Esophagus muscularis mucosa (tissue), 4 donors: Measurements from ENCODE around the gene SREBF2. TPM values are rescaled to one million over a fixed set of nuclear protein-coding genes. Genes with fewer than 3 reads are reported as not detected.

Experiments used
- DNase-seq: peaks from one replicate; pipeline ENCODE4 v3.0.0-alpha.2; 2017; ENCODE audit errors: extremely low spot score
- H3K27ac ChIP-seq, 4 donors: fragments of 200-600 bp; sonication (generic); replicated peaks in 1 of 4; 1 replicate in 3 of 4; 2 replicates in 1 of 4; pipeline ENCODE4 v1.5.1; 2016 to 2019; ENCODE audit warnings: mild to moderate bottlenecking in 1 of 4
- H3K27me3 ChIP-seq, 4 donors: fragments of 200-600 bp; sonication (generic); one replicate each; pipeline versions ENCODE4 v1.5.1 to v1.6.0; 2016 to 2019
- H3K36me3 ChIP-seq, 4 donors: fragments of 200-600 bp; sonication (generic); one replicate each; pipeline ENCODE4 v1.5.1; 2016 to 2019
- H3K4me1 ChIP-seq, 4 donors: fragments of 200-600 bp; sonication (generic); one replicate each; pipeline ENCODE4 v1.5.1; 2016 to 2019
- H3K4me3 ChIP-seq, 4 donors: fragments of 200-600 bp; sonication (generic); 1 replicate in 2 of 4; 2 replicates in 2 of 4; pipeline ENCODE4 v1.5.1; 2016 to 2019; ENCODE audit warnings: mild to moderate bottlenecking in 4 of 4, moderate library complexity in 1 of 4
- H3K9me3 ChIP-seq, 4 donors: fragments of 200-600 bp; sonication (generic); 1 replicate in 3 of 4; 2 replicates in 1 of 4; pipeline ENCODE4 v1.5.1; 2016 to 2019
- CTCF ChIP-seq, 3 experiments: fragments of 200-600 bp in 2 of 3; fragments of 450-650 bp in 1 of 3; sonication (generic) in 2 of 3; IDR thresholded peaks; one replicate each; pipeline ENCODE4 v1.5.1; 2017 to 2019; ENCODE audit warnings: antibody characterized with exemption in 3 of 3, mild to moderate bottlenecking in 2 of 3, moderate library complexity in 1 of 3
- EP300 ChIP-seq: sonication (generic); formaldehyde crosslinking; IDR thresholded peaks from one replicate; pipeline ENCODE4 v1.6.1; 2017; ENCODE audit warnings: antibody characterized with exemption
- POLR2A ChIP-seq: fragments of 450-650 bp; IDR thresholded peaks from one replicate; pipeline ENCODE4 v1.6.1; 2017; ENCODE audit warnings: antibody characterized with exemption, moderate library complexity, mild to moderate bottlenecking, low read depth
- POLR2AphosphoS5 ChIP-seq, 2 donors: sonication (generic); formaldehyde crosslinking; IDR thresholded peaks; one replicate each; pipeline ENCODE4 v1.6.1; 2017; ENCODE audit warnings: antibody characterized with exemption in 2 of 2
- WGBS: methylation state at CpG from one replicate; pipeline ENCODE4 v1.1.5; 2018; 5-methylcytosine and 5-hydroxymethylcytosine counted together
- intact Hi-C: fragments of 100-400 bp; cut with DNase I; formaldehyde crosslinking; loops from one replicate; pipeline ENCODE4 v1.15.1; 2023
- total RNA-seq, 4 donors: library from RNA; depleted of rRNA; stranded (reverse); fragments of >200 nt; gene quantifications; one replicate each; pipeline versions ENCODE4 v1.1.0 to v1.2.1, GENCODE V29; 2016

SREBF2 gene
- total RNA-seq, 4 donors from 2014 or later, result 56.4 to 97.7 (median 57.2) TPM

DNA sequence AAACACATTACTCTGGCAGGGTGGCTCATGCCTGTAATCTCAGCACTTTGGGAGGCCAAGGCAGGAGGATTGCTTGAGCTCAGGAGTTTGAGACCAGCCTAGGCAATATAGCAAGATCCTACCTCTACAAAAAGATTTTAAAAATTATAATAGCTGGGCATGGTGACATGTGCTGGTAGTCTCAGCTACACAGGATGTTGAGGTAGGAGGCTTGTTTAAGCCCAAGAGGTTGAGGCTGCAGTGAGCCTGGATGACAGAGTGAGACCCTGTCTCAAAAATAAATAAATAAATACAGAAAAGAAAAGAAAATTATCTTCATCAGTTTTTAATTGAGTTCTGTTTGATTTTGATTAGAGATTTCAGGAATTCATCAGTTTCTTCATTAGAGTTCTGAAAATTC, 27.3 kb upstream of the SREBF2 start:
- no peaks in the 10 kb centered on the region for H3K27me3 ChIP-seq
- TF ChIP-seq POLR2A (no peak), CTCF (IDR thresholded peaks at IDR 0.05) (no peak), POLR2AphosphoS5 (IDR thresholded peaks at IDR 0.05) (no peak), EP300 (no peak)
- no peaks in the 10 kb centered on the region for H3K9me3 ChIP-seq
- peaks cover 0 to 17% (median 15%) of the 10 kb centered on the region in 4 donors for H3K36me3 ChIP-seq
- no peak overlapping the region for H3K4me3 ChIP-seq
- no peak for DNase-seq
- H3K27ac ChIP-seq, result no peak overlapping the region
- intact Hi-C loops, result no loop called here
- peaks cover 9 to 14% (median 12%) of the 10 kb centered on the region in 4 donors for H3K4me1 ChIP-seq

- no peak overlapping the region for H3K4me3 ChIP-seq
- peaks cover 3 to 42% (median 29%) of the 10 kb centered on the region in 4 donors for H3K36me3 ChIP-seq
- H3K27ac ChIP-seq, result no peak overlapping the region
- TF ChIP-seq CTCF (IDR thresholded peaks at IDR 0.05) (no peak), EP300 (no peak), POLR2A (no peak), POLR2AphosphoS5 (IDR thresholded peaks at IDR 0.05) (no peak)
- no peaks in the 10 kb centered on the region for H3K27me3 ChIP-seq
- WGBS, result 85% methylated on average over 6 of the region's 6 CpGs
- H3K9me3 ChIP-seq, result no peaks in the 10 kb centered on the region
- no peak for DNase-seq
- H3K4me1 ChIP-seq, result no peaks in the 10 kb centered on the region
- intact Hi-C loops, result no loop called here
Observed at GRCh38 chr22:41808400-41808799, 24.5 kb upstream of the SREBF2 start.

DNA sequence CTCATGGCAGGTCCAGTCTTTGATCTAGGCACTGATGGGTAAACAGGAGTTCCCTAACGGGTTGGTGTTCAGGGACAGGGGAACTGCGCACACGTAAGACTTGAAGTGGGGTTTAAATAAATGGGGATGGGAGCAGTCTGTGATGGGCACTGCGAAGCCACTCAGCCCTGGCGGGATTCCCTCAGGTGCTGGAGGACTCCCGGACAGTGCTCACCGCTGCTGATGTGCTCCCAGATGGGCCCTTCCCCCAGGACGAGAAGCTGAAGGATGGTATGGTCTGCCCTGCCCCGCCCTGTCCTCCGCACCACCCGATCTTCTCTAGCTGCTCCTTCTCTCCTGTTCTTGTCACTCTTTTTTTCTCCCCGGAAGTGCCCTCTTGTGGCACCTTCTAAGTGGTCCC, 22.9 kb upstream of the SREBF2 start:
- Histone ChIP-seq H3K9me3 (no peaks in the 10 kb centered on the region), H3K4me1 (no peaks in the 10 kb centered on the region), H3K27me3 (no peaks in the 10 kb centered on the region), H3K4me3 (no peak overlapping the region), H3K36me3 (peaks cover 6 to 54% (median 32%) of the 10 kb centered on the region in 4 donors), H3K27ac (no peak overlapping the region)
- 92% methylated on average over 12 of the region's 12 CpGs for WGBS
- TF ChIP-seq POLR2AphosphoS5 (IDR thresholded peaks at IDR 0.05) (no peak), EP300 (no peak), POLR2A (no peak), CTCF (IDR thresholded peaks at IDR 0.05) (no peak)
- DNase-seq, result no peak
- intact Hi-C loops, result no loop called here

GRCh38 chr22:41812805-41813545, 19.9 kb upstream of the SREBF2 start:
- H3K4me1 ChIP-seq, result no peaks in the 10 kb centered on the region
- H3K27ac ChIP-seq, result no peak overlapping the region
- H3K9me3 ChIP-seq, result no peaks in the 10 kb centered on the region
- peaks cover 6 to 62% (median 36%) of the 10 kb centered on the region in 4 donors for H3K36me3 ChIP-seq
- no peak overlapping the region for H3K4me3 ChIP-seq
- no peak for TF ChIP-seq POLR2AphosphoS5 (IDR thresholded peaks at IDR 0.05)
- no peak for TF ChIP-seq CTCF (IDR thresholded peaks at IDR 0.05)
- TF ChIP-seq POLR2A, result no peak
- TF ChIP-seq EP300, result no peak
- no peak for DNase-seq
- 95% methylated on average over 11 of the region's 16 CpGs for WGBS
- no peaks in the 10 kb centered on the region for H3K27me3 ChIP-seq
- intact Hi-C loops, result no loop called here
